Small intestine (tissue), 7 donors: ENCODE measurements around the gene RPL36AL. TPM values are rescaled to one million over a fixed set of nuclear protein-coding genes. Genes with fewer than 3 reads are reported as not detected.
A peak's percentile ranks its signal among the peaks of the same experiment; 100 is the strongest.

Source experiments
- DNase-seq, 2 donors: peaks; one replicate each; pipeline versions ENCODE4 v3.0.0 to v3.0.0-alpha.2; 2013
- FAIRE-seq: peaks from 2 replicates; lab custom pipeline; 2012; peaks lifted over from hg19 to GRCh38; lab: Jason Lieb, UNC
- H3K27ac ChIP-seq, 3 donors: one replicate each; pipeline ENCODE4 v1.5.1; 2013; ENCODE audit warnings: low read length in 2 of 3, mild to moderate bottlenecking in 2 of 3, control low read depth in 1 of 3, inconsistent platforms in 1 of 3, low read depth in 1 of 3, moderate library complexity in 1 of 3
- H3K27me3 ChIP-seq, 3 donors: one replicate each; pipeline ENCODE4 v1.6.1; 2013; ENCODE audit warnings: low read length in 3 of 3, inconsistent platforms in 1 of 3; ENCODE audit not compliant: control insufficient read depth in 3 of 3, insufficient read depth in 3 of 3
- H3K36me3 ChIP-seq, 3 donors: one replicate each; pipeline ENCODE4 v1.6.1; 2013; ENCODE audit warnings: low read length in 3 of 3, inconsistent platforms in 1 of 3, low read depth in 1 of 3, mild to moderate bottlenecking in 1 of 3, moderate library complexity in 1 of 3; ENCODE audit not compliant: control insufficient read depth in 3 of 3, insufficient read depth in 2 of 3
- H3K4me1 ChIP-seq, 3 donors: one replicate each; pipeline ENCODE4 v1.6.1; 2013; ENCODE audit warnings: low read length in 2 of 3, inconsistent platforms in 1 of 3, low read depth in 1 of 3, mild to moderate bottlenecking in 1 of 3, moderate library complexity in 1 of 3; ENCODE audit not compliant: control insufficient read depth in 3 of 3, insufficient read depth in 2 of 3
- H3K4me3 ChIP-seq, 3 donors: one replicate each; pipeline ENCODE4 v1.5.1; 2013; ENCODE audit warnings: low read length in 3 of 3, control low read depth in 1 of 3, inconsistent platforms in 1 of 3, low read depth in 1 of 3, mild to moderate bottlenecking in 1 of 3, moderate library complexity in 1 of 3
- H3K9me3 ChIP-seq, 2 donors: one replicate each; pipeline ENCODE4 v1.6.1; 2013; ENCODE audit warnings: low read depth in 1 of 2, low read length in 1 of 2; ENCODE audit not compliant: control insufficient read depth in 2 of 2, insufficient read depth in 1 of 2
- WGBS, 3 donors: extraction: QIAGEN DNeasy Blood & Tissue Kit; methylation state at CpG; one replicate each; pipeline ENCODE4 v1.1.7; 2013; 5-methylcytosine and 5-hydroxymethylcytosine counted together
- polyA plus RNA-seq, 4 donors: library from polyadenylated mRNA; stranded (reverse) in 3 of 4; unstranded in 1 of 4; fragments of 200-250 nt in 3 of 4; fragments of 120-200 nt in 1 of 4; gene quantifications; one replicate each; pipeline versions ENCODE4 v1.2.1 to v1.2.3, GENCODE V29; 2013
- donor health status: healthy with polysubstance abuse.
- donor health status: control.
- donor health status: control.
- donor health status: Bipolar disorder and iron deficiency.
- donor health status: healthy.

Gene RPL36AL
- polyA plus RNA-seq, 4 donors = 328 to 910 (median 674) TPM

- no peaks in the 10 kb centered on the region for H3K27me3 ChIP-seq
- H3K27ac ChIP-seq = no peak overlapping the region
- DNase-seq (peak in 1 of 2 donors; percentile 7), FAIRE-seq (no peak)
- H3K4me3 ChIP-seq = no peak overlapping the region
- no peaks in the 10 kb centered on the region for H3K9me3 ChIP-seq
- WGBS, 3 donors = 87 to 88% (median 88%) methylated on average over 4 of the region's 4 CpGs
- H3K4me1 ChIP-seq = peaks cover 0 to 10% (median 2%) of the 10 kb centered on the region in 3 donors
- H3K36me3 ChIP-seq = peaks cover 0 to 25% (median 2%) of the 10 kb centered on the region in 3 donors
These were observed 38.1 kb downstream of the RPL36AL start for GRCh38 chr14:49582113-49582977.

GRCh38 chr14:49581209-49582112 is 39.0 kb downstream of the RPL36AL start:
- H3K36me3 ChIP-seq = peaks cover 0 to 32% (median 2%) of the 10 kb centered on the region in 3 donors
- no peaks in the 10 kb centered on the region for H3K9me3 ChIP-seq
- H3K4me1 ChIP-seq = peaks cover 0 to 10% (median 2%) of the 10 kb centered on the region in 3 donors
- WGBS, 3 donors = 75 to 84% (median 80%) methylated on average over 9 of the region's 9 CpGs
- no peak overlapping the region for H3K27ac ChIP-seq
- no peaks in the 10 kb centered on the region for H3K27me3 ChIP-seq
- DNase-seq (no peak), FAIRE-seq (no peak)
- H3K4me3 ChIP-seq = no peak overlapping the region

- H3K27ac ChIP-seq = no peak overlapping the region
- DNase-seq (no peak), FAIRE-seq (no peak)
- H3K36me3 ChIP-seq = peaks cover 2 to 34% (median 4%) of the 10 kb centered on the region in 3 donors
- peaks cover 0 to 10% (median 2%) of the 10 kb centered on the region in 3 donors for H3K4me1 ChIP-seq
- H3K4me3 ChIP-seq = no peak overlapping the region
- 74 to 85% (median 81%) methylated on average over 2 of the region's 2 CpGs for WGBS, 3 donors
- H3K27me3 ChIP-seq = no peaks in the 10 kb centered on the region
- no peaks in the 10 kb centered on the region for H3K9me3 ChIP-seq
These were observed 40.6 kb downstream of the RPL36AL start for GRCh38 chr14:49579841-49580240.

GRCh38 chr14:49578141-49578540 is 42.3 kb downstream of the RPL36AL start:
- H3K27ac ChIP-seq = no peak overlapping the region
- no peaks in the 10 kb centered on the region for H3K4me1 ChIP-seq
- H3K9me3 ChIP-seq = no peaks in the 10 kb centered on the region
- no peak overlapping the region for H3K4me3 ChIP-seq
- DNase-seq (no peak), FAIRE-seq (no peak)
- 94 to 100% (median 97%) methylated on average over 1 of the region's 1 CpG for WGBS, 3 donors
- peaks cover 2 to 22% (median 4%) of the 10 kb centered on the region in 3 donors for H3K36me3 ChIP-seq
- no peaks in the 10 kb centered on the region for H3K27me3 ChIP-seq

- H3K27me3 ChIP-seq = no peaks in the 10 kb centered on the region
- FAIRE-seq = no peak
These were observed 46.4 kb downstream of the RPL36AL start for GRCh38 chr14:49574038-49574437.

GRCh38 chr14:49569281-49569680 is 51.1 kb downstream of the RPL36AL start:
- FAIRE-seq = no peak
- no peaks in the 10 kb centered on the region for H3K4me1 ChIP-seq
- 81 to 87% (median 84%) methylated on average over 3 of the region's 3 CpGs for WGBS, 3 donors
- H3K27me3 ChIP-seq = no peaks in the 10 kb centered on the region
- H3K4me3 ChIP-seq = no peak overlapping the region
- H3K9me3 ChIP-seq = peaks cover 0 to 4% of the 10 kb centered on the region in 2 donors
- H3K27ac ChIP-seq = no peak overlapping the region
- peaks cover 0 to 4% (median 0%) of the 10 kb centered on the region in 3 donors for H3K36me3 ChIP-seq
- DNase-seq = no peak

More at GRCh38 chr14:49574038-49574437, 46.4 kb downstream of the RPL36AL start:
- H3K4me1 ChIP-seq = no peaks in the 10 kb centered on the region
- DNase-seq = no peak
- 83 to 86% (median 83%) methylated on average over 5 of the region's 5 CpGs for WGBS, 3 donors
- no peak overlapping the region for H3K27ac ChIP-seq
- H3K9me3 ChIP-seq = peaks cover 0 to 4% of the 10 kb centered on the region in 2 donors
- H3K36me3 ChIP-seq = peaks cover 0 to 18% (median 4%) of the 10 kb centered on the region in 3 donors
- no peak overlapping the region for H3K4me3 ChIP-seq

Other genes starting within 250 kb of the RPL36AL start
- 1,000 to 10,000 TPM; 2,810 to 5,742 (median 3,888) TPM for gene RPS29, start 34.2 kb downstream of the RPL36AL start, polyA plus RNA-seq
- gene LRR1, start 21.7 kb downstream of the RPL36AL start, polyA plus RNA-seq = 10 to 100 TPM; 13.3 to 21.0 (median 16.2) TPM
- gene MGAT2, start 173 bp upstream of the RPL36AL start, polyA plus RNA-seq = 10 to 100 TPM; 13.5 to 59.1 (median 26.0) TPM
- gene DNAAF2, start 14.6 kb upstream of the RPL36AL start, polyA plus RNA-seq = 10 to 100 TPM in 2 of 4 donors, 1 to 10 TPM in 2; 8.3 to 19.5 (median 10.3) TPM
- gene POLE2, start 67.6 kb upstream of the RPL36AL start, polyA plus RNA-seq = 1 to 10 TPM; 2.4 to 9.8 (median 8.6) TPM
- 1 to 10 TPM; 1.3 to 4.0 (median 2.5) TPM for gene KLHDC1, start 72.5 kb upstream of the RPL36AL start, polyA plus RNA-seq
- gene KLHDC2, start 147.5 kb upstream of the RPL36AL start, polyA plus RNA-seq = 100 to 1,000 TPM in 2 of 4 donors, 10 to 100 TPM in 2; 40.0 to 135 (median 103) TPM
- 10 to 100 TPM; 19.6 to 43.8 (median 31.3) TPM for gene NEMF, start 232.2 kb upstream of the RPL36AL start, polyA plus RNA-seq